OCI-LY1 (cell line): ENCODE results near the gene USP17L19.
"Not testable (repeated sequence)": the region's sequence is repeated elsewhere in the genome, so short reads cannot be mapped to it uniquely, and the experiment has no call there.

Experiments used
- EZH2 ChIP-seq: fragments of 200-600 bp; sonication (generic), shearing (Covaris generic); IDR thresholded peaks from 2 replicates; pipeline ENCODE4 v1.8.0; 2017; ENCODE audit warnings: borderline replicate concordance, mixed run types, mild to moderate bottlenecking, antibody characterized with exemption, low read length, moderate library complexity, mixed read lengths
- TF ChIP-seq, protein P1 (sequence below): fragments of 200-600 bp; sonication (generic), shearing (Covaris generic); IDR thresholded peaks from 2 replicates; pipeline ENCODE4 v1.5.1; 2017; ENCODE audit warnings: mild to moderate bottlenecking, antibody characterized with exemption, low read length, moderate library complexity, mixed read lengths

DNA sequence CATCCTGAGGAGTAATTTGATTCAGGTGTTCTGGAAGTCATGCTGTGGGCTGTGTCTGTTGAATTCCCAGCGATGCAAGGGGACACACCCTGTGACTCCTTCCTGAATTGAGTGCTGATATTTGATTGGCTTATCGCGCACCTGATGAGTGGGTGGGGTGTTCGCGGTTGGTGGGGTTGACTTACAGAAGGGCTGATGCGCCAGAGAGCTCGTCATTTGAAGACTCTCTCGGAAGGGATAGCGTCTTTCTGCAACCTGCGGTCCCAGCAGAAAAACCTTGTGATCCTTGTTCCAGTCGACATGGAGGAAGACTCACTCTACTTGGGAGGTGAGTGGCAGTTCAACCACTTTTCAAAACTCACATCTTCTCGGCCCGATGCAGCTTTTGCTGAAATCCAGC, 33.3 kb upstream of the USP17L19 start, which contains the start of gene USP17L12:
- TF ChIP-seq, protein P1, sequence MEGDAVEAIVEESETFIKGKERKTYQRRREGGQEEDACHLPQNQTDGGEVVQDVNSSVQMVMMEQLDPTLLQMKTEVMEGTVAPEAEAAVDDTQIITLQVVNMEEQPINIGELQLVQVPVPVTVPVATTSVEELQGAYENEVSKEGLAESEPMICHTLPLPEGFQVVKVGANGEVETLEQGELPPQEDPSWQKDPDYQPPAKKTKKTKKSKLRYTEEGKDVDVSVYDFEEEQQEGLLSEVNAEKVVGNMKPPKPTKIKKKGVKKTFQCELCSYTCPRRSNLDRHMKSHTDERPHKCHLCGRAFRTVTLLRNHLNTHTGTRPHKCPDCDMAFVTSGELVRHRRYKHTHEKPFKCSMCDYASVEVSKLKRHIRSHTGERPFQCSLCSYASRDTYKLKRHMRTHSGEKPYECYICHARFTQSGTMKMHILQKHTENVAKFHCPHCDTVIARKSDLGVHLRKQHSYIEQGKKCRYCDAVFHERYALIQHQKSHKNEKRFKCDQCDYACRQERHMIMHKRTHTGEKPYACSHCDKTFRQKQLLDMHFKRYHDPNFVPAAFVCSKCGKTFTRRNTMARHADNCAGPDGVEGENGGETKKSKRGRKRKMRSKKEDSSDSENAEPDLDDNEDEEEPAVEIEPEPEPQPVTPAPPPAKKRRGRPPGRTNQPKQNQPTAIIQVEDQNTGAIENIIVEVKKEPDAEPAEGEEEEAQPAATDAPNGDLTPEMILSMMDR: not testable (repeated sequence)
- TF ChIP-seq EZH2: not testable (repeated sequence)
